Upper lobe of left lung (tissue), 4 donors: Measurements from ENCODE around the gene KCNAB1.

Source experiments
- POLR2A ChIP-seq, 4 donors: fragments of 450-650 bp; IDR thresholded peaks; one replicate each; pipeline ENCODE4 v1.5.1; 2016 to 2017; ENCODE audit warnings: antibody characterized with exemption in 4 of 4, mild to moderate bottlenecking in 2 of 4
- POLR2AphosphoS5 ChIP-seq, 2 donors: sonication (generic); formaldehyde crosslinking; IDR thresholded peaks; one replicate each; pipeline ENCODE4 v1.5.1; 2017; ENCODE audit warnings: antibody characterized with exemption in 2 of 2
- TF ChIP-seq, protein P1 (sequence below), 6 experiments: fragments of 450-650 bp in 4 of 6; fragments of 200-600 bp in 2 of 6; sonication (generic) in 2 of 6; IDR thresholded peaks; one replicate each; pipeline ENCODE4 v1.5.1; 2016 to 2019; ENCODE audit warnings: antibody characterized with exemption in 6 of 6

DNA sequence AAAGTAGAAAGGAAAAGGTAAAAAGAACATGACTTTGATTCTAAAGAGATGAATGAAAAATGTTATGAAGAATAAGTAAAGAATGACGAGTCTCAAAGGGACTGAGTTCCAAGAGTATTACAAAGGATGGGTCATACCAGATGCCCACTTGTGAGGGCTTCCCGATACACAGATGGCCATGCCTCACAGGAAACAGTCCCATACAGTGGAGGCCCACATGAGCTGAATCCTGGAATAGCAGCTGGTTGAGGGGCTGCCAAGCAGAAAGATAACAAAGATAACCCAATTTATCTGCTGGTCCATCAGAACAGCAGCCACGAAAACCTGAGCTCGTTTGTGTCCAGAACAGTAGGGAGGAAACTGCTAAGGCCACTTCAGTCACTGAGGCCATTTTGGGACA lies 430.9 kb downstream of the KCNAB1 start:
- TF ChIP-seq, protein P1, sequence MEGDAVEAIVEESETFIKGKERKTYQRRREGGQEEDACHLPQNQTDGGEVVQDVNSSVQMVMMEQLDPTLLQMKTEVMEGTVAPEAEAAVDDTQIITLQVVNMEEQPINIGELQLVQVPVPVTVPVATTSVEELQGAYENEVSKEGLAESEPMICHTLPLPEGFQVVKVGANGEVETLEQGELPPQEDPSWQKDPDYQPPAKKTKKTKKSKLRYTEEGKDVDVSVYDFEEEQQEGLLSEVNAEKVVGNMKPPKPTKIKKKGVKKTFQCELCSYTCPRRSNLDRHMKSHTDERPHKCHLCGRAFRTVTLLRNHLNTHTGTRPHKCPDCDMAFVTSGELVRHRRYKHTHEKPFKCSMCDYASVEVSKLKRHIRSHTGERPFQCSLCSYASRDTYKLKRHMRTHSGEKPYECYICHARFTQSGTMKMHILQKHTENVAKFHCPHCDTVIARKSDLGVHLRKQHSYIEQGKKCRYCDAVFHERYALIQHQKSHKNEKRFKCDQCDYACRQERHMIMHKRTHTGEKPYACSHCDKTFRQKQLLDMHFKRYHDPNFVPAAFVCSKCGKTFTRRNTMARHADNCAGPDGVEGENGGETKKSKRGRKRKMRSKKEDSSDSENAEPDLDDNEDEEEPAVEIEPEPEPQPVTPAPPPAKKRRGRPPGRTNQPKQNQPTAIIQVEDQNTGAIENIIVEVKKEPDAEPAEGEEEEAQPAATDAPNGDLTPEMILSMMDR (IDR thresholded peaks at IDR 0.05) = no peak
- TF ChIP-seq POLR2A (IDR thresholded peaks at IDR 0.05) (no peak), POLR2AphosphoS5 (IDR thresholded peaks at IDR 0.05) (no peak)
